Panc1 (cell line): ENCODE results near the gene CHKB.

Experiments
- CTCF ChIP-seq: fragments of 450-650 bp; IDR thresholded peaks from 2 replicates; pipeline ENCODE4 v1.5.1; 2017; ENCODE audit warnings: mild to moderate bottlenecking
- POLR2AphosphoS5 ChIP-seq: IDR thresholded peaks from 2 replicates; pipeline ENCODE4 v1.6.1; 2012; ENCODE audit warnings: mild to moderate bottlenecking, low read depth, low read length, moderate library complexity
- REST ChIP-seq, 2 experiments: IDR thresholded peaks; 2 replicates each; pipeline ENCODE4 v1.6.1; 2011 to 2012; ENCODE audit warnings: low read depth in 2 of 2, control low read depth in 1 of 2, low read length in 1 of 2, mild to moderate bottlenecking in 1 of 2, moderate library complexity in 1 of 2; ENCODE audit not compliant: insufficient read depth in 1 of 2
- SIN3A ChIP-seq: IDR thresholded peaks from 2 replicates; pipeline ENCODE4 v1.6.1; 2012; ENCODE audit warnings: low read depth, mild to moderate bottlenecking, low read length, moderate library complexity, borderline replicate concordance; ENCODE audit not compliant: insufficient read depth
- TCF7L2 ChIP-seq: IDR thresholded peaks from 2 replicates; pipeline ENCODE4 v1.6.1; 2011; ENCODE audit warnings: mild to moderate bottlenecking, low read depth, low read length, inconsistent platforms

- TF ChIP-seq CTCF (no peak), POLR2AphosphoS5 (no peak), TCF7L2 (no peak), SIN3A (no peak), REST (IDR thresholded peaks at IDR 0.05; ENCODE audit: insufficient read depth in 1 of 2, low read depth in 2 of 2, low read length in 1 of 2) (no peak)
Measured at GRCh38 chr22:50537765-50538164, 44.9 kb downstream of the CHKB start.
